Ovary (tissue), 9 donors: ENCODE measurements around the gene WDR18. TPM values are rescaled to one million over a fixed set of nuclear protein-coding genes. Genes with fewer than 3 reads are reported as not detected.

ENCODE experiments used
- DNase-seq, 5 donors: peaks; one replicate each; pipeline ENCODE4 v3.0.0-alpha.2; 2019 to 2020
- H3K27ac ChIP-seq, 2 donors: fragments of 200-600 bp; one replicate each; pipeline versions ENCODE4 v1.5.1 to v1.8.0; 2019 to 2022
- H3K27me3 ChIP-seq: fragments of 200-600 bp; one replicate; pipeline ENCODE4 v1.8.0; 2022
- H3K36me3 ChIP-seq: fragments of 200-600 bp; sonication (generic); one replicate; pipeline ENCODE4 v1.5.1; 2019
- H3K4me1 ChIP-seq: one replicate; pipeline ENCODE4 v1.8.1; 2013; ENCODE audit warnings: mild to moderate bottlenecking, moderate library complexity; ENCODE audit not compliant: insufficient read depth
- H3K4me3 ChIP-seq: fragments of 200-600 bp; sonication (generic); one replicate; pipeline ENCODE4 v1.5.1; 2017
- H3K9me3 ChIP-seq, 2 donors: fragments of 200-600 bp in 1 of 2; sonication (generic) in 1 of 2; one replicate each; pipeline versions ENCODE4 v1.5.1 to v1.8.1; 2013 to 2019; ENCODE audit warnings: mild to moderate bottlenecking in 1 of 2, moderate library complexity in 1 of 2
- EP300 ChIP-seq: sonication (generic); formaldehyde crosslinking; IDR thresholded peaks from one replicate; pipeline ENCODE4 v1.6.1; 2017; ENCODE audit warnings: antibody characterized with exemption
- POLR2A ChIP-seq: fragments of 450-650 bp; IDR thresholded peaks from one replicate; pipeline ENCODE4 v1.6.1; 2017; ENCODE audit warnings: antibody characterized with exemption, mild to moderate bottlenecking, moderate library complexity
- WGBS, 3 donors: extraction: QIAGEN DNeasy Blood & Tissue Kit in 1 of 3; methylation state at CpG; one replicate each; pipeline versions ENCODE4 v1.1.5 to v1.1.7; 2013 to 2017; 5-methylcytosine and 5-hydroxymethylcytosine counted together
- intact Hi-C, 4 donors: fragments of 100-400 bp; cut with DNase I; formaldehyde crosslinking; loops; one replicate each; pipeline versions ENCODE4 v1.11.0 to v1.15.1; 2022 to 2023
- polyA plus RNA-seq, 2 donors: library from polyadenylated mRNA; stranded (reverse); fragments of 200-250 nt in 1 of 2; fragments of 350-450 nt in 1 of 2; fragmentation: Illumina TruSeq in 1 of 2; extraction: RNeasy Lipid Tissue Mini Kit (QIAGEN cat#74804) in 1 of 2; gene quantifications; one replicate each; pipeline ENCODE4 v1.2.3, GENCODE V29; 2013 to 2014
- total RNA-seq, 7 donors: library from RNA; depleted of rRNA in 2 of 7; stranded (reverse); fragments of >200 nt in 2 of 7; fragmentation: NEBNext Ultra II Directional in 3 of 7; extraction: Animal tissue kit (Norgen Biotek cat#: 25700) in 3 of 7; gene quantifications; one replicate each; pipeline versions ENCODE4 v1.1.0 to v1.2.4, GENCODE V29; 2016 to 2023
- TF ChIP-seq, protein P1 (sequence below), 3 donors: fragments of 450-650 bp in 2 of 3; fragments of 200-600 bp in 1 of 3; IDR thresholded peaks; one replicate each; pipeline versions ENCODE4 v1.5.1 to v1.8.0; 2016 to 2022; ENCODE audit warnings: antibody characterized with exemption in 3 of 3, mild to moderate bottlenecking in 1 of 3
- donor health status: DM: no; HTN: no; CAD: no; lungs with moderate emphysema.
- donor health status: DM: no; HTN: no; CAD: no.
- donor health status: Bipolar disorder and iron deficiency.
- donor health status: DM: yes; HTN: yes; CAD: no.
- donor health status: DM: no; HTN: no; CAD: no.
- donor health status: DM: yes; HTN: yes; CAD: no.

WDR18 gene
- total and polyA plus RNA-seq, 9 donors, result 3.5 to 45.6 (median 24.5) TPM

DNA sequence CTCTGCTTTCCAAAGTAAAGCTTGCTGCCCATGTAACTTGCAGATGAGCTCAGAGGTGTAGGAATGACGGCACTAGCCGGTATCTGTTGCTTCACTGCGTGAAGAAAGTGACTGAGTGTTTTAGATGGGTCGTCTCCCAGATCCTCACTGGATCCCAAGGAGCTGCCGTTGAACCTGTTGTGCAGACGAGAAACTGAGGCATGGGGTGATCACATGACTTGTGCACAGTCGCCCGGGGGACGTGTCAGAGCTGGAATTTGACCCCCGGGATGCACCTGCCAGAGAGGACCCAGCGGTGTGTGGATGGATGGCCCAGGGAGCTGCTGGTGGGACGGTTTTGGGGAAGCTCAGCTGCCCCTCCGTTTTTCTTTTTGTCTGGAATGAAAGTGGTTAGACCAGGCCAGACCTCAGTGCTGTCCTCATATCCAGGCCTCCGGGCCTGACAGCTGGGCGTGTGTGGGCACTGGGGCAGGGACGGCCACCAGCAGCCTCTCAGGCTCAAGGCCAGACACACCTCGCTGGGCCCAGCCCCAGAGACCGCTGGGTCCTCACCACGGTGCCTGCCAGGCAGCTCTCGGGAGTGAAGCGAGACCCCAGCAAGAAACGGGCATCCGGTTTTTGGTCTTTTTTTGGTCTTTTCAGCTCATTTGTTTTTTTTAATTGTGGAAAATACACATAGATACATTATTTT is 45.8 kb upstream of the WDR18 start:
- WGBS, 3 donors, result 90 to 96% (median 92%) methylated on average over 23 of the region's 23 CpGs
- Histone ChIP-seq H3K4me1 (peaks cover 21% of the 10 kb centered on the region), H3K9me3 (no peaks in the 10 kb centered on the region), H3K4me3 (no peak overlapping the region), H3K27me3 (no peaks in the 10 kb centered on the region), H3K36me3 (no peaks in the 10 kb centered on the region), H3K27ac (no peak overlapping the region)
- TF ChIP-seq EP300 (no peak), POLR2A (no peak)
- TF ChIP-seq, protein P1, sequence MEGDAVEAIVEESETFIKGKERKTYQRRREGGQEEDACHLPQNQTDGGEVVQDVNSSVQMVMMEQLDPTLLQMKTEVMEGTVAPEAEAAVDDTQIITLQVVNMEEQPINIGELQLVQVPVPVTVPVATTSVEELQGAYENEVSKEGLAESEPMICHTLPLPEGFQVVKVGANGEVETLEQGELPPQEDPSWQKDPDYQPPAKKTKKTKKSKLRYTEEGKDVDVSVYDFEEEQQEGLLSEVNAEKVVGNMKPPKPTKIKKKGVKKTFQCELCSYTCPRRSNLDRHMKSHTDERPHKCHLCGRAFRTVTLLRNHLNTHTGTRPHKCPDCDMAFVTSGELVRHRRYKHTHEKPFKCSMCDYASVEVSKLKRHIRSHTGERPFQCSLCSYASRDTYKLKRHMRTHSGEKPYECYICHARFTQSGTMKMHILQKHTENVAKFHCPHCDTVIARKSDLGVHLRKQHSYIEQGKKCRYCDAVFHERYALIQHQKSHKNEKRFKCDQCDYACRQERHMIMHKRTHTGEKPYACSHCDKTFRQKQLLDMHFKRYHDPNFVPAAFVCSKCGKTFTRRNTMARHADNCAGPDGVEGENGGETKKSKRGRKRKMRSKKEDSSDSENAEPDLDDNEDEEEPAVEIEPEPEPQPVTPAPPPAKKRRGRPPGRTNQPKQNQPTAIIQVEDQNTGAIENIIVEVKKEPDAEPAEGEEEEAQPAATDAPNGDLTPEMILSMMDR (IDR thresholded peaks at IDR 0.05), result no peak
- intact Hi-C loops, result loop anchor here in 1 of 4 donors (10.0 kb wide), 1 partner anchor 264 kb away; the partner anchor contains the start of gene FSTL3
- DNase-seq, result no peak

GRCh38 chr19:939439-939838 is 44.7 kb upstream of the WDR18 start:
- DNase-seq, result no peak
- intact Hi-C loops, result loop anchor here in 1 of 4 donors (10.0 kb wide), 1 partner anchor 265 kb away; the partner anchor contains the start of gene FSTL3
- TF ChIP-seq EP300 (no peak), POLR2A (no peak)
- TF ChIP-seq, protein P1 (IDR thresholded peaks at IDR 0.05), result no peak
- H3K27me3 ChIP-seq, result no peaks in the 10 kb centered on the region
- H3K4me3 ChIP-seq, result no peak overlapping the region
- WGBS, 3 donors, result 85 to 88% (median 87%) methylated on average over 22 of the region's 22 CpGs
- no peaks in the 10 kb centered on the region for H3K36me3 ChIP-seq
- H3K27ac ChIP-seq, result no peak overlapping the region
- H3K4me1 ChIP-seq, result peaks cover 18% of the 10 kb centered on the region
- H3K9me3 ChIP-seq, result no peaks in the 10 kb centered on the region

- intact Hi-C loops, result loop anchor here in 1 of 4 donors (10.0 kb wide), 1 partner anchor 265 kb away; the partner anchor contains the start of gene FSTL3
- DNase-seq, result no peak
- WGBS, 3 donors, result 96 to 98% (median 98%) methylated on average over 7 of the region's 7 CpGs
- Histone ChIP-seq H3K27me3 (no peaks in the 10 kb centered on the region), H3K9me3 (no peaks in the 10 kb centered on the region), H3K36me3 (no peaks in the 10 kb centered on the region), H3K4me1 (peaks cover 16% of the 10 kb centered on the region), H3K4me3 (no peak overlapping the region), H3K27ac (no peak overlapping the region)
- TF ChIP-seq EP300 (no peak), POLR2A (no peak)
- TF ChIP-seq, protein P1 (IDR thresholded peaks at IDR 0.05), result no peak
Measured at GRCh38 chr19:939922-940321, 44.2 kb upstream of the WDR18 start.

DNA sequence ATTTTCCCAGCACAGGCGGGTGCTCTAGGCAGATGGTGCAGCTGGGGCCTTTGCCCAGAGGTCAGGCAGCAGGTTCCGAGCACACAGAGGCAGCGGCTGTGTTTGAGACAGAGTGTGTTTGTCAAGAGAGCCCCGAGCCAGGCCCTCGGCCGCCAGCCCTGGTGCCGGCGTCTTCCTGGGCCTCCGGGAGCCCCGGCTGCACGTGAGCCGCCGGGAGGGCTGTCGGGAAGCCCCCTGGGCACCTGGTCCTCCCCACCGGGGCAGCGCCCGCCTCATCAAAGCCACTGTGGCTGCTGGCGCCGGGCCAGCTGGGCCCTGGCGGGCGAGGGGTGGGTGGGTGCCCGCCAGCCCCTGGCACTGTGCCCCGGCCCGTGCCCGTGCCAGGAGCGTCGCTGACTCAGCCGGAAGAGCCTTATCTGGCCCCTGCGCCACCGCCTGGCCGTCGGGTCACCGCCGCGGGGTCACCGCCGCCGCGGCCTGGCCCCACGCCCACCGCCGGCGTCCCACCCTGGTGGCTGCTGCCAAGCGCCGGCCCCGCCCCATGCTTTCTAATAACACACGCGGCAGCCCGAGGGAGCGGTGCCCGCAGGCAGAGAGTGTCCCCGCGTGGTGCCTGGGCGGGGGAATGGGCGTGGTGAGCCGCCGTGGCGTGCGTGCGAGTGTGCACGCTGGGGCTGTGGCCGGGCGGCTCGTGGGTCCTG is 43.4 kb upstream of the WDR18 start:
- no peak overlapping the region for H3K27ac ChIP-seq
- H3K36me3 ChIP-seq, result no peaks in the 10 kb centered on the region
- no peaks in the 10 kb centered on the region for H3K9me3 ChIP-seq
- TF ChIP-seq, protein P1 (IDR thresholded peaks at IDR 0.05), result no peak
- TF ChIP-seq POLR2A, result no peak
- no peak for TF ChIP-seq EP300
- 68 to 72% (median 69%) methylated on average over 54 to 64 of the region's 64 CpGs for WGBS, 3 donors
- H3K4me3 ChIP-seq, result no peak overlapping the region
- H3K27me3 ChIP-seq, result no peaks in the 10 kb centered on the region
- intact Hi-C loops, result no loop called here
- peak in 3 of 5 donors; percentile 47 to 57 (median 48) for DNase-seq
- peaks cover 12% of the 10 kb centered on the region for H3K4me1 ChIP-seq
